Fibroblast of villous mesenchyme (primary cell): ENCODE measurements around the gene ZFR2. TPM values are rescaled to one million over a fixed set of nuclear protein-coding genes. Genes with fewer than 3 reads are reported as not detected.
"Not testable (repeated sequence)": the region's sequence is repeated elsewhere in the genome, so short reads cannot be mapped to it uniquely, and the experiment has no call there.

Experiments
- DNase-seq: peaks from one replicate; pipeline ENCODE4 v3.0.0-alpha.2; 2010; ENCODE audit warnings: low read depth
- H3K4me3 ChIP-seq: 2 replicates; pipeline ENCODE4 v1.5.1; 2011; ENCODE audit warnings: low read depth, mild to moderate bottlenecking, low read length
- CTCF ChIP-seq: IDR thresholded peaks from 2 replicates; pipeline ENCODE4 v1.5.1; 2012; ENCODE audit warnings: low read depth, mild to moderate bottlenecking, low read length; ENCODE audit not compliant: insufficient read depth
- total RNA-seq: library from RNA; depleted of rRNA; stranded (reverse); fragments of >200 nt; gene quantifications from 2 replicates; pipeline ENCODE4 v1.2.3, GENCODE V29; 2012

Gene ZFR2
- total RNA-seq, 1 donor: not detected

GRCh38 chr19:3817761-3818160 lies 51.1 kb downstream of the ZFR2 start:
- no peak for TF ChIP-seq CTCF
- H3K4me3 ChIP-seq: no peak overlapping the region

GRCh38 chr19:3816566-3817218 lies 52.1 kb downstream of the ZFR2 start:
- DNase-seq: no peak
- TF ChIP-seq CTCF: no peak
- no peak overlapping the region for H3K4me3 ChIP-seq

More at GRCh38 chr19:3817761-3818160, 51.1 kb downstream of the ZFR2 start:
- DNase-seq: no peak

GRCh38 chr19:3816148-3816547 lies 52.7 kb downstream of the ZFR2 start:
- not testable (repeated sequence) for H3K4me3 ChIP-seq, DNase-seq

- no peak for TF ChIP-seq CTCF
Measured at GRCh38 chr19:3814648-3815047, 54.2 kb downstream of the ZFR2 start.

GRCh38 chr19:3813473-3814392 lies 55.1 kb downstream of the ZFR2 start:
- no peak for TF ChIP-seq CTCF
- H3K4me3 ChIP-seq: no peak overlapping the region
- no peak for DNase-seq

More at GRCh38 chr19:3814648-3815047, 54.2 kb downstream of the ZFR2 start:
- H3K4me3 ChIP-seq: no peak overlapping the region
- DNase-seq: no peak

- no peak for DNase-seq
- H3K4me3 ChIP-seq: no peak overlapping the region
- TF ChIP-seq CTCF: no peak
Measured at GRCh38 chr19:3810708-3811355, 58.0 kb downstream of the ZFR2 start.
